ENCODE results near the gene COL4A4. TPM values are rescaled to one million over a fixed set of nuclear protein-coding genes. Genes with fewer than 3 reads are reported as not detected.

Gene COL4A4
- total and polyA plus RNA-seq, 2 experiments from 2014 or later = 1.3 to 3.1 TPM

- 0 out of 2 replicates have a peak, but pooled peaks cover 5% of the 10 kb centered on the region for H3K9me2 ChIP-seq (ENCODE audit: insufficient read depth)
- H3K36me3 Mint-ChIP-seq (ENCODE audit: low read depth) = no peaks in the 10 kb centered on the region
- H3K4me3 Mint-ChIP-seq = no peak overlapping the region
- no peak overlapping the region for H3K27ac ChIP-seq (ENCODE audit: low read depth)
- H3K4me1 Mint-ChIP-seq = no peaks in the 10 kb centered on the region
- H3K27me3 ChIP-seq (ENCODE audit: insufficient read depth) = no peaks in the 10 kb centered on the region
- ATAC-seq = no peak
- no peak overlapping the region for H2AFZ ChIP-seq
- H4K20me1 ChIP-seq (replicated peaks; ENCODE audit: insufficient read depth) = no peaks in the 10 kb centered on the region
- no peaks in the 10 kb centered on the region for H3K9me3 Mint-ChIP-seq
- H3K4me2 ChIP-seq = no peak overlapping the region
- no peak for TF ChIP-seq REST (IDR thresholded peaks at IDR 0.05; ENCODE audit: unreplicated experiment)
- TF ChIP-seq EZH2 (IDR thresholded peaks at IDR 0.05; ENCODE audit: low read depth, unreplicated experiment) = no peak
- TF ChIP-seq ETS1 (IDR thresholded peaks at IDR 0.05) = no peak
- TF ChIP-seq NANOG (IDR thresholded peaks at IDR 0.05; ENCODE audit: borderline replicate concordance) = no peak
- H3F3A ChIP-seq (replicated peaks; ENCODE audit: low read depth) = no peaks in the 10 kb centered on the region
- H3K27me3 Mint-ChIP-seq (ENCODE audit: insufficient read depth, low read depth, poor library complexity) = no peaks in the 10 kb centered on the region
- no peak overlapping the region for H3K27ac Mint-ChIP-seq
- DNase-seq (ENCODE audit: low spot score) = no peak
- H3K4me3 ChIP-seq = no peak overlapping the region
- no peaks in the 10 kb centered on the region for H3K4me1 ChIP-seq (ENCODE audit: insufficient read depth)
- H3K36me3 ChIP-seq (ENCODE audit: insufficient read depth) = no peaks in the 10 kb centered on the region
- no peaks in the 10 kb centered on the region for H3K79me2 ChIP-seq (replicated peaks; ENCODE audit: insufficient read depth)
Measured at GRCh38 chr2:227035711-227036367, 128.2 kb downstream of the COL4A4 start.

GRCh38 chr2:227033471-227034148 lies 130.4 kb downstream of the COL4A4 start:
- no peaks in the 10 kb centered on the region for H3K36me3 Mint-ChIP-seq (ENCODE audit: low read depth)
- DNase-seq (ENCODE audit: low spot score) = peak; percentile 86
- no peaks in the 10 kb centered on the region for H4K20me1 ChIP-seq (replicated peaks; ENCODE audit: insufficient read depth)
- H3K9me2 ChIP-seq (ENCODE audit: insufficient read depth) = 0 out of 2 replicates have a peak, but pooled peaks cover 10% of the 10 kb centered on the region
- no peaks in the 10 kb centered on the region for H3K79me2 ChIP-seq (replicated peaks; ENCODE audit: insufficient read depth)
- no peaks in the 10 kb centered on the region for H3K4me1 ChIP-seq (ENCODE audit: insufficient read depth)
- H3K4me3 Mint-ChIP-seq = no peak overlapping the region
- H3K27ac Mint-ChIP-seq = no peak overlapping the region
- H3K27me3 ChIP-seq (ENCODE audit: insufficient read depth) = no peaks in the 10 kb centered on the region
- H3K9me3 Mint-ChIP-seq = no peaks in the 10 kb centered on the region
- no peak overlapping the region for H3K4me2 ChIP-seq
- peak; percentile 100 for ATAC-seq
- H3K27ac ChIP-seq (ENCODE audit: low read depth) = no peak overlapping the region
- H3F3A ChIP-seq (replicated peaks; ENCODE audit: low read depth) = no peaks in the 10 kb centered on the region
- peak overlapping the region; percentile 54 for H2AFZ ChIP-seq
- TF ChIP-seq CTCF (conservative IDR thresholded peaks at IDR 0.05; ENCODE audit: low read depth in 2 of 2) = peak; percentile 83 to 90
- no peak for TF ChIP-seq ETS1 (IDR thresholded peaks at IDR 0.05)
- H3K36me3 ChIP-seq (ENCODE audit: insufficient read depth) = no peaks in the 10 kb centered on the region
- H3K4me3 ChIP-seq = no peak overlapping the region
- no peaks in the 10 kb centered on the region for H3K27me3 Mint-ChIP-seq (ENCODE audit: insufficient read depth, low read depth, poor library complexity)
- no peaks in the 10 kb centered on the region for H3K4me1 Mint-ChIP-seq
